COR-L47 (cell line): ENCODE results near the gene ZNF473.
A peak's percentile ranks its signal among the peaks of the same experiment; 100 is the strongest.
"Not testable (repeated sequence)": the region's sequence is repeated elsewhere in the genome, so short reads cannot be mapped to it uniquely, and the experiment has no call there.

Experiments used
- DNase-seq: peaks from one replicate; lab custom pipeline; 2025; lab: John Stamatoyannopoulos, UW

The ZNF473 gene

GRCh38 chr19:50050406-50051227 is 24.8 kb downstream of the ZNF473 start:
- peak; percentile 81 for DNase-seq

- not testable (repeated sequence) for DNase-seq
These were observed 25.6 kb downstream of the ZNF473 start for GRCh38 chr19:50051228-50051895.

- no peak for DNase-seq
These were observed 26.2 kb downstream of the ZNF473 start for GRCh38 chr19:50051964-50052363.

- no peak for DNase-seq
These were observed 27.3 kb downstream of the ZNF473 start for GRCh38 chr19:50053119-50053518.

- no peak for DNase-seq
These were observed 32.6 kb downstream of the ZNF473 start for GRCh38 chr19:50058425-50058824.

GRCh38 chr19:50059045-50059444 is 33.2 kb downstream of the ZNF473 start:
- DNase-seq = no peak

- no peak for DNase-seq
These were observed 34.3 kb downstream of the ZNF473 start for GRCh38 chr19:50060107-50060506.

- DNase-seq = no peak
These were observed 35.8 kb downstream of the ZNF473 start for GRCh38 chr19:50061650-50062049.

GRCh38 chr19:50065938-50066337 is 40.1 kb downstream of the ZNF473 start:
- no peak for DNase-seq

- DNase-seq = no peak
These were observed 41.8 kb downstream of the ZNF473 start for GRCh38 chr19:50067575-50067974.

- DNase-seq = not testable (repeated sequence)
These were observed 42.6 kb downstream of the ZNF473 start for GRCh38 chr19:50068382-50068781.

GRCh38 chr19:50075076-50075475 is 49.3 kb downstream of the ZNF473 start:
- not testable (repeated sequence) for DNase-seq

GRCh38 chr19:50075644-50076372 is 50.0 kb downstream of the ZNF473 start:
- not testable (repeated sequence) for DNase-seq

GRCh38 chr19:50076581-50077355 is 51.0 kb downstream of the ZNF473 start:
- not testable (repeated sequence) for DNase-seq

- DNase-seq = not testable (repeated sequence)
These were observed 53.2 kb downstream of the ZNF473 start for GRCh38 chr19:50079014-50079413.

- DNase-seq = not testable (repeated sequence)
These were observed 58.6 kb downstream of the ZNF473 start for GRCh38 chr19:50084440-50084839.

GRCh38 chr19:50087153-50087552 is 61.3 kb downstream of the ZNF473 start:
- not testable (repeated sequence) for DNase-seq

- DNase-seq = not testable (repeated sequence)
These were observed 64.9 kb downstream of the ZNF473 start for GRCh38 chr19:50090706-50091105.

GRCh38 chr19:50091786-50092185 is 66.0 kb downstream of the ZNF473 start:
- DNase-seq = not testable (repeated sequence)

GRCh38 chr19:50092597-50092996 is 66.8 kb downstream of the ZNF473 start:
- not testable (repeated sequence) for DNase-seq

GRCh38 chr19:50097884-50098283 is 72.1 kb downstream of the ZNF473 start:
- not testable (repeated sequence) for DNase-seq

GRCh38 chr19:50098892-50099291 is 73.1 kb downstream of the ZNF473 start:
- DNase-seq = not testable (repeated sequence)
